ENCODE measurements around the gene RPS28. TPM values are rescaled to one million over a fixed set of nuclear protein-coding genes. Genes with fewer than 3 reads are reported as not detected.
A peak's percentile ranks its signal among the peaks of the same experiment; 100 is the strongest.

RPS28 gene
- total RNA-seq, 1 experiment from 2014 or later, result 2,594 TPM

DNA sequence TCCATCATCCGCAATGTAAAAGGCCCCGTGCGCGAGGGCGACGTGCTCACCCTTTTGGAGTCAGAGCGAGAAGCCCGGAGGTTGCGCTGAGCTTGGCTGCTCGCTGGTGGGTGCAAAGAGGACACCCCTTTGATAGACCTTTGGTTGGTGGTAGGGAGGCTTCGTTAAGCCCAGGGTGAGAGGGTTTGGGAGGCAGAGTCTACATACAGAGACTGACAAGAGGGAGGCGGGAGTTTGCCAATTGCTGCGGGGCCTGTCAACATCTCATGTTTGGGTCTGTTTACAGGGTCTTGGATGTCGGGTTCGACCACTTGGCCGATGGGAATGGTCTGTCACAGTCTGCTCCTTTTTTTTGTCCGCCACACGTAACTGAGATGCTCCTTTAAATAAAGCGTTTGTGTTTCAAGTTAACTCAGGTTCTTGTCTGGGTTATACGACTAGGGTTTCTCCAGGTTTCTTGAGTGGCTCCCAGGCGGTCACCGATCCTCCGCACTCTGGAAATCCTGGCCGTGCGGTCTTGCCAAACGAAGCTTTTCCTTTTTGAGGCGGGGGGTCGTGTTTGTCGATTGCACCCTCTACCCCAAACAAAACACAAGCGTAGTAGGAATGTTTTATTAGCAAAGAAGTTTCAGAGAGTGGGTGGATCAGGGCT, 816 bp downstream of the RPS28 start:
- H3K9me3 ChIP-seq (ENCODE audit: low read length), result no peaks in the 10 kb centered on the region
- H3K27ac ChIP-seq (ENCODE audit: low read length), result 0 out of 2 replicates have a peak overlapping the region, but pooled peaks have one; percentile 31
- CTCF ChIA-PET, result interaction anchor here (0.6 kb wide), 1 partner anchor 26 kb away, joined by 4 read pairs; no protein-coding TSS in a partner anchor
- H3K27me3 ChIP-seq (ENCODE audit: low read length), result no peaks in the 10 kb centered on the region
- ATAC-seq (no peak), DNase-seq (no peak)
- H4K20me1 ChIP-seq (ENCODE audit: low read length), result peaks cover 22% of the 10 kb centered on the region
- H2AFZ ChIP-seq (ENCODE audit: low read length), result no peak overlapping the region
- no TSS peak for BruUV-seq (replicated peaks)
- H3K79me2 ChIP-seq (ENCODE audit: low read length), result peaks cover 43% of the 10 kb centered on the region
- no peaks in the 10 kb centered on the region for H3F3A ChIP-seq (ENCODE audit: low read length, unreplicated experiment)
- H3K9me2 ChIP-seq (replicated peaks; ENCODE audit: low read length), result no peaks in the 10 kb centered on the region
- intact Hi-C loops (cut with micrococcal nuclease), result no loop called here
- peak overlapping the region; percentile 99 for H3K9ac ChIP-seq (ENCODE audit: low read length)
- POLR2A ChIA-PET (ENCODE audit: unreplicated experiment), result interaction anchor here (0.6 kb wide), 1 partner anchor 19 kb away, joined by 14 read pairs; no protein-coding TSS in a partner anchor
- TF ChIP-seq EZH2 (IDR thresholded peaks at IDR 0.05; ENCODE audit: low read length, unreplicated experiment) (no peak), EZH2phosphoT487 (IDR thresholded peaks at IDR 0.05; ENCODE audit: borderline replicate concordance, low read length) (no peak), CTCF (conservative IDR thresholded peaks at IDR 0.05; ENCODE audit: low read depth, low read length) (no peak)
- H3K4me3 ChIP-seq (ENCODE audit: low read length), result peak overlapping the region; percentile 99
- peak overlapping the region; percentile 96 for H3K4me2 ChIP-seq (ENCODE audit: low read length)
- peaks cover 21% of the 10 kb centered on the region for H3K36me3 ChIP-seq (ENCODE audit: low read depth, low read length)
- H3K4me1 ChIP-seq (ENCODE audit: insufficient read depth, low read length), result peaks cover 19% of the 10 kb centered on the region

DNA sequence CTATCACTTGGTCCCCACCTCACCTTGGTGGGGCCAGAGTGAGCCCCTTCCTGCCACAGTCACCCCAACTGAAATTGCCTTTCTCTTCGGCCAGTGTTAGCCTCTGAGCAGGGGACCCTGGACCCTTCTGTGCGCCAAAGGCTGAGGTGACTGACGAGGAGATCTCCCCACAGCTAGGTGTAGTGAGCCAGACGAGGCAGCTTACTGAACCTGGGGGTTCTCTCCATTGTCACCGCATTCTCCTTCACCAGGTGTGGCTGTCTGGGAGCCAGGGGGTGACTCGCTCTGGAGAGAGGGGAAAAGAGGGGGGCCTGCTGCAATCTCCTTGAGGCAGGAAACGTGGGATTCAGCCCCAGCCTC, 1.3 kb downstream of the RPS28 start:
- no TSS peak for BruUV-seq (replicated peaks)
- Histone ChIP-seq H3F3A (ENCODE audit: low read length, unreplicated experiment) (no peaks in the 10 kb centered on the region), H3K27ac (ENCODE audit: low read length) (no peak overlapping the region), H3K4me1 (ENCODE audit: insufficient read depth, low read length) (peaks cover 19% of the 10 kb centered on the region), H3K9me2 (replicated peaks; ENCODE audit: low read length) (no peaks in the 10 kb centered on the region), H4K20me1 (ENCODE audit: low read length) (peaks cover 22% of the 10 kb centered on the region), H3K36me3 (ENCODE audit: low read depth, low read length) (peaks cover 21% of the 10 kb centered on the region), H3K79me2 (ENCODE audit: low read length) (peaks cover 43% of the 10 kb centered on the region), H2AFZ (ENCODE audit: low read length) (no peak overlapping the region), H3K9ac (ENCODE audit: low read length) (peak overlapping the region; percentile 99), H3K27me3 (ENCODE audit: low read length) (no peaks in the 10 kb centered on the region), H3K4me3 (ENCODE audit: low read length) (peak overlapping the region; percentile 99), H3K4me2 (ENCODE audit: low read length) (peak overlapping the region; percentile 96), H3K9me3 (ENCODE audit: low read length) (no peaks in the 10 kb centered on the region)
- TF ChIP-seq EZH2 (IDR thresholded peaks at IDR 0.05; ENCODE audit: low read length, unreplicated experiment) (no peak), CTCF (conservative IDR thresholded peaks at IDR 0.05; ENCODE audit: low read depth, low read length) (no peak), EZH2phosphoT487 (IDR thresholded peaks at IDR 0.05; ENCODE audit: borderline replicate concordance, low read length) (no peak)
- ATAC-seq, result no peak
- CTCF ChIA-PET, result interaction anchor here (0.6 kb wide), 1 partner anchor 25 kb away, joined by 4 read pairs; no protein-coding TSS in a partner anchor
- POLR2A ChIA-PET (ENCODE audit: unreplicated experiment), result no interaction called here
- intact Hi-C loops (cut with micrococcal nuclease), result no loop called here
- DNase-seq, result no peak

GRCh38 chr19:8323781-8324185, 2.5 kb downstream of the RPS28 start:
- peaks cover 22% of the 10 kb centered on the region for H4K20me1 ChIP-seq (ENCODE audit: low read length)
- H3K9ac ChIP-seq (ENCODE audit: low read length), result no peak overlapping the region
- H3K4me1 ChIP-seq (ENCODE audit: insufficient read depth, low read length), result peaks cover 19% of the 10 kb centered on the region
- no peaks in the 10 kb centered on the region for H3K9me3 ChIP-seq (ENCODE audit: low read length)
- no peak overlapping the region for H3K27ac ChIP-seq (ENCODE audit: low read length)
- BruUV-seq (replicated peaks), result no TSS peak
- peak overlapping the region; percentile 99; the same call in 1 of the 2 replicates for H3K4me3 ChIP-seq (ENCODE audit: low read length)
- peaks cover 21% of the 10 kb centered on the region for H3K36me3 ChIP-seq (ENCODE audit: low read depth, low read length)
- no peaks in the 10 kb centered on the region for H3F3A ChIP-seq (ENCODE audit: low read length, unreplicated experiment)
- no peak overlapping the region for H2AFZ ChIP-seq (ENCODE audit: low read length)
- CTCF ChIA-PET, result interaction anchor here (0.5 to 0.6 kb wide), 2 partner anchors 57 to 67 kb away, joined by 3 to 6 read pairs; no protein-coding TSS in a partner anchor
- peaks cover 43% of the 10 kb centered on the region for H3K79me2 ChIP-seq (ENCODE audit: low read length)
- DNase-seq (no peak), ATAC-seq (no peak)
- H3K27me3 ChIP-seq (ENCODE audit: low read length), result no peaks in the 10 kb centered on the region
- H3K9me2 ChIP-seq (replicated peaks; ENCODE audit: low read length), result no peaks in the 10 kb centered on the region
- H3K4me2 ChIP-seq (ENCODE audit: low read length), result no peak overlapping the region; the same call in 1 of the 2 replicates
- TF ChIP-seq EZH2 (IDR thresholded peaks at IDR 0.05; ENCODE audit: low read length, unreplicated experiment), result no peak
- TF ChIP-seq CTCF (conservative IDR thresholded peaks at IDR 0.05; ENCODE audit: low read depth, low read length), result no peak
- no peak for TF ChIP-seq EZH2phosphoT487 (IDR thresholded peaks at IDR 0.05; ENCODE audit: borderline replicate concordance, low read length)
- intact Hi-C loops (cut with micrococcal nuclease), result no loop called here
- POLR2A ChIA-PET (ENCODE audit: unreplicated experiment), result no interaction called here

All from PC-3 (cell line).